Activated CD8-positive, alpha-beta memory T cell treated with anti-CD3 and anti-CD28 coated beads, Interleukin-2, amount 50 U/mL, for 1 hour (primary cell): ENCODE data around the gene ARF5.

Experiments
- DNase-seq: peaks from one replicate; pipeline ENCODE4 v3.0.0-alpha.2; 2020; ENCODE audit errors: extremely low read depth

The ARF5 gene

DNA sequence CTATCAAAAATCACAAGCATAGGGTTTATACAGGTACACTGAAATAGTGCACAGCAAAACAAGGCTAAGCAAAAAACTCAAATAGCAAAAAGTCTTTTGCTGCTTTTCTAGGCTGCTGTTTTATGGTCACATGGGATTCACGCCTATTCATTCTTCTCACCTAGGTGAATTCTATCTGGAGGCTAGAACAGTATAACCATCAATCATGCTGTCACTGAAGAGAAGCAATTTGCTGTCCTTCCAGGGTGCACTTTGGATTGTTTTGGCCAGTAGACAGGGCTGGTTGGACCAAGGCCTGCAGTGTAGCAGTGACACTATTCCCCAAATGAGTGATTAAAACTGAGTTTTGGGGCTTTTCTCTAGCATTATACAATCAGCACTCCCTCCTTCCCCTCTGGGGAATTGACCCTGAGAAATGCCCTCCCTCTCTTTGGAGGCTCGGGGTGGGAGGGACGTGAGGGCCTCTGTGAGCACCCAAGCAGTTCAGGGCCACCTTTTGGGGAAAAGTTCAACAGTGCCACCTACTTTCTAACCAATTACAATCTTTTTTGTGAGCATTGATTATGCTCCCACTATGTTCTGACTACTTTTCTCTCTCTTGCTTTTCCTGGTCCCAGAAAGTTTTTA, 47.6 kb downstream of the ARF5 start:
- DNase-seq = no peak

DNA sequence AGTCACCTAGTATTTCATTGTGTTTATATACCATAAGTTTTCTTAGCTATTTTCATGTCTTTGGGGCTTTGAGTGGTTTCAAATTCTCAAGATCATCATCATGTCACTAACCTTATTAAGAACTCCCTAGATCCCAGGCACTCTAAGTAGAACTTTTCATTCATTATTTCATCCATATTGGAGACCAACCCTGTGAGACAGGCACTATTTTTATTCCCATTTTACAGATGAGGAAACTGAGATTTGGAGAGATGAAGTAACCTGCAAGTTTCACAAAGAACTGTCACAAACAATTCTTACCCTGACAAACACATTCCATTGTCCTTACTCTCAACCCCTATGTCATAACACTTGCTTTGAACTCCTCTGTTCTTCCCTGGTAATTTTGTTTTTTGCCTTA, 50.0 kb downstream of the ARF5 start:
- no peak for DNase-seq
